GM18861 (cell line): ENCODE measurements around the gene IL3RA.
"Not testable (repeated sequence)": the region's sequence is repeated elsewhere in the genome, so short reads cannot be mapped to it uniquely, and the experiment has no call there.

Source experiments
- ATAC-seq: cut with Tn5 transposase; IDR thresholded peaks from one replicate; pipeline ENCODE4 v1.9.1; 2021; ENCODE audit not compliant: unreplicated experiment

The IL3RA gene

DNA sequence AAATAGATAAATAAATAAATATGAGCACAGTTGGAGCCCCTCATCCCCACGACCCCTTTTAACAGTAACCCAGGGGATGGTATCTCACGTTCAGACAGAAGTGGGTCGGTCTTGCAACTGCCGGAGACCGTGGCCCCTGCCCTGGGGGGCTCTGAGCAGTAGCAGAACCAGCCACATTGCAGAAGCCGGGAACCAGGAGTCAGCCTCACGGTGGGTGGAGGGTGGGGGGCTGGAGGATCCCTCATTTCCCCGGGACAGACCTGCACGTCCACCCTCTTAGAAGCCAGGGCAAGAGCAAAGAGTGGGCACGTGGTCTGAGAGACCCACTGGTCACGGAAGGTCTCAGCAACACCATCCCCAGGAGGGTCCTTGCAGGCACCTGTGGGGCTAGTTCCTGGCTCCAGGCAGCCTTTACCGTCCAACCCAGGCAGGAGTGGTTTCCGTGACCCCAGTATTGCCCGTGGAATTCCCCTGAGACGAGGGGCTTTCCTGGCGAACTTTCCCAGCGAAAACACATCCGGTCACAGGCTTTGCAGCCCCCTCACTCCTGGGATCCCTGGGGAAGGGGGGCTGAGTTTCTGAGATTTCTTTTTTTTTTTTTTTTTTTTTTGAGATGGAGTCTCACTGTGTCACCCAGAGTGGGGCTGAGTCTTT is 8.8 kb upstream of the IL3RA start:
- ATAC-seq, result no peak

GRCh38 chrX:1330605-1331004 is 6.0 kb upstream of the IL3RA start:
- ATAC-seq, result no peak

- not testable (repeated sequence) for ATAC-seq
These were observed 4.2 kb upstream of the IL3RA start for GRCh38 chrX:1332433-1332832.

DNA sequence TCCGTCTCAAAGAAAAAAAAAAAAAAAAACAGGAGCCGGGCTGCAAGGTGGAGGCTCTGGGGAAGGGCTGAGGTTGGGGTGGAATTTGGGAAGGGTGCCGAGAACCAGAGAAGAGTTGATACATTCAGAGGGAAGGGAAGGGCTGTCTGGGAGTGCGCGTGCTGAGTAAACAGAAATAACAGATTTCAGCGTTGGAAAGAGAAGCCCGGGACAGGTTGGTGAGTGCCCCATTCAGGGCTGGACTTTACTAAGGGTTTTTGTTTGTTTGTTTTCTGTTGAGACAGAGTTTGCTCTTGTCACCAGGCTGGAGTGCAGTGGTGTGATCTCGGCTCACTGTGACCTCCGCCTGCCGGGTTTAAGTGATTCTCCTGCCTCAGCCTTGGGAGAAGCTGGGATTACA is 1.7 kb upstream of the IL3RA start:
- no peak for ATAC-seq

DNA sequence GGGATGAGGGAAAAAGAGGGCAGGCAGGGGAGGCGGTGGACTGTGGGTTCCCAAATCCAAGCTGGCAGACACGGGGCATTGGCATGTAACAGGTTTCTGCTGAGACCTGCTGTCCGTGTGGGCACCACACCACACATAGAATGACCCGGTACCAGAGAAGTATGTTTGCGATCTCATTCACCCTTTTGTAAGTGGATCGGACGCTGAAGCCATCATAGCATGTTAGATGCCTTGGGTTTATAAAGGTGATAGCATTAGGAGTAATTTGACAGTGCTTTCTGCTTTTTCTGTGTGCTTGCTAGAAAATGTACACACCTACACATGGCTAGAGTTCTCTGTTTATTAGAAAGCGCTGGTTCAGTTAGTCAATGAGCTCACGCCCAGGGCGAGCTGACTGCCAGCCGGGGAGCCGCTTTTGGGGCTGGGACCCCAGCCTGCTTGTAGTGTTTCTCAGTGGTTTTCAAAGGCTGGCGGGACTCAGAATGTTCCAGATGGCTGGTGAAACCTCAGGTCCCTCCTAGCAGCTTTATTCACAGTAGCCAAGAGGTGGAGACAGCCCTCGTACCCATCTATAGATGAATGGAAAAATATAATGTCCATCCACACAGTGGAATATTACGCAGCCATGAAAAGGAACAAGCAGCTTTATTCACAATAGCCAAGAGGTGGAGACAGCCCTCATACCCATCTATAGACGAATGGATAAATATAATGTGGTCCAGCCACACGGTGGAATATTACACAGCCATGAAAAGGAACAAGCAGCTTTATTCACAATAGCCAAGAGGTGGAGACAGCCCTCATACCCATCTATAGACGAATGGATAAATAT is 579 bp downstream of the IL3RA start:
- peak; percentile 33 for ATAC-seq

DNA sequence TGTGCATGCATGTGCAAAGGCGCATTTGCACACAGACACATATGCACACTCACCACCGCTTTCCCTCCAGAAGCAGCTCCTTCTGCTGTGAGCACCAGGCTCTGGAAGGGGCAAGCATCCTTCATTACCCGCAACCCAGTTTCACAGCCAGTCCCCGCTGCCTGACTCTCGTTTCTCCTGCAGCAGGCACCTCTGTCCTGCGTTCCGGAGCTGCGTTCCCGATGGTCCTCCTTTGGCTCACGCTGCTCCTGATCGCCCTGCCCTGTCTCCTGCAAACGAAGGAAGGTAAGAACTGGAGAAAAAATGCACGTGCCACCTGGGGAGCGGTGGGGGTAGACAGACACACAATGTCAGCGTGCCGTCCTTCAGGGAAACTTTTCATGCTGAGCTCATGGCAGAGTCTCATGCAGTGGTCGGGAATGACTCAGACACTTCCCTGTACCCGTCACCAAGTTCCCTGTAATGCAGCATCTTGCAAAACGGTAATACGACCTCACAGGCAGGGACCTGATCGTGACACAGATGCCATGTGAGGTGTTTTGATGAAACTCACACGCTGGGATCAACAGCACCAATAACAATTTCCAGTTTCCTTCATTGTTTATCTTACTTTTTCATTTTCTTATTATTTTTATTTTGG is 5.1 kb downstream of the IL3RA start:
- no peak for ATAC-seq

GRCh38 chrX:1349606-1350005 is 13.0 kb downstream of the IL3RA start:
- not testable (repeated sequence) for ATAC-seq

DNA sequence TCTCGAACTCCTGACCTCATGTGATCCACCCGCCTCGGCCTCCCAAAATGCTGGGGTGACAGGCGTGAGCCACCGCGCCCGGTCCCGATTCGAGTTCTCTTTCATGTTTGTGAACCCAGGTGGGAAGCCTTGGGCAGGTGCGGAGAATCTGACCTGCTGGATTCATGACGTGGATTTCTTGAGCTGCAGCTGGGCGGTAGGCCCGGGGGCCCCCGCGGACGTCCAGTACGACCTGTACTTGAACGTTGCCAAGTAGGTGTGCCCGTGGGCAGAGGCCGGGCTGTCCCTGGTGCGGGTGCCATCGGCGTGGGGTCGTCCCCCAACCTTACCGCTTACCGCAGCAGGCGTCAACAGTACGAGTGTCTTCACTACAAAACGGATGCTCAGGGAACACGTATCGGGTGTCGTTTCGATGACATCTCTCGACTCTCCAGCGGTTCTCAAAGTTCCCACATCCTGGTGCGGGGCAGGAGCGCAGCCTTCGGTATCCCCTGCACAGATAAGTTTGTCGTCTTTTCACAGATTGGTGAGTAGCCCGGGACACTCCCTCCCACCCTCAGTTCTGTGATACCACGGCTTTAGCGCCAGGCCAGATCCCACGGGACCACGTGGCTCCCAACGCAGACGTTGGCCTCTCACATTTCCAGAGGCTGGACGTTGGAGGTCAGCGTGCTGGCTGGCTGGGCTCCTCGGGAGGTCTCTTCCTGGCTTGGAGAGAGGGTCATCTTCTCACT is 15.6 kb downstream of the IL3RA start:
- no peak for ATAC-seq

DNA sequence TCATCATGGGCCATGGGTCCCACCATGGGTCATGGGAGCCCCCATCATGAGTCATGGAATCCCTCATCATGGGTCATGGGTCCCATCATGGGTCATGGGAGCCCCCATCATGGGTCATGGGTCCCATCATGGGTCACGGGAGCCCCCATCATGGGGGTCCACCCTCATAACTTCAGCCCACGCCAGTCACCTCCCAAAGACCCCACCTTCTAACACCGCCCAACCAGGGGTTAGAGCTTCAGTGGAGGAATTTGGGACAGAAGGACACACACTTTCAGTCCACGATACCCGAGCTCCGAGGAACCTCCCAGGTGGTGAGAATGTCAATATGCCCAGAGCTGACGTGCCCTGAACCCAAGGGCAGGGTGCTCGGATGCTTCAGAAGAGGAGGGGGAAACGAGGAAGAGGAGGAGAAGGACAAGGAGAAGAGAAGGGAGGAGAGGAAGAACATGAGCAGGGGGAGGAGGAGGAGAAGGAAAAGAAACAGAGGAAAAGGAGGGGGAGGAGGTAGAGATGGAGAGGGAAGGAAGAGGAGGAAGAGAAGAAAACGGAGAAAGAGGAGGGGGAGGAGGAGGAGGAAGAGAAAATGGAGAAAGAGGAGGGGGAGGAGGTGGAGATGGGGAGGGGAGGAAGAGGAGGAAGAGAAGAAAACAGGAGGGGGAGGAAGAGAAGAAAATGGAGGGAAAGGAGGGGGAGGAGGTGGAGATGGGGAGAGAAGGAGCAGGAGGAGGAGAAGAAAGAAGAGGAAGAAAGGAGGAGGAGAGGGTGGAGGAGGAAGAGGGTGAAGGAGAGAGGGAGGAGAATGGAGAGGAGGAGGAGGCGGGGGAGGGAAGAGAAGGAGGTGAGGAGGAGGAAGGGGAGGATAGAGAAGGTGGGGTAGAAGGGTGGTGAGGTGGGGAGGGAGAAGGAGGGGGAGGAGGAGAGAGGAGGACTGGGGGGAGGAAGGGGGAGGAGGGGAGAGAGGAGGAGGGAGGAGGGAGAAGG is 17.7 kb downstream of the IL3RA start:
- no peak for ATAC-seq

GRCh38 chrX:1355131-1356046 is 18.8 kb downstream of the IL3RA start:
- ATAC-seq, result no peak

- ATAC-seq, result no peak
These were observed 21.4 kb downstream of the IL3RA start for GRCh38 chrX:1357993-1358392.

GRCh38 chrX:1358793-1359476 is 22.4 kb downstream of the IL3RA start:
- no peak for ATAC-seq

GRCh38 chrX:1359477-1359873 is 22.9 kb downstream of the IL3RA start:
- ATAC-seq, result no peak

- no peak for ATAC-seq
These were observed 23.6 kb downstream of the IL3RA start for GRCh38 chrX:1360171-1360570.

DNA sequence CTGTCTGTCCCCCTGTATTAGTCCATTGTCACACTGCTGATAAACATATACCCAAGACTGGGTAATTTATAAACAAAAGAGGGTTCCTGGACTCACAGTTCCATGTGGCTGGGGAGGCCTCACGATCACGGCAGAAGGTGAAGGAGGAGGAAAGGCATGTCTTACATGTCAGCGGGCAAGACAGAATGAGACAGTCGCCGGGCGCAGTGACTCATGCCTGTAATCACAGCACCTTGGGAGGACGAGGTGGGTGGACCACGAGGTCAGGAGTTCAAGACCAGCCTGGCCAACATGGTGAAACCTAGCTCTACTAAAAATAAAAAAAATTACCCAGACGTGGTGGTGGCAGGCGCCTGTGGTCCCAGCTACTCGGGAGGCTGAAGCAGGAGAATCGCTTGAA is 24.7 kb downstream of the IL3RA start:
- ATAC-seq, result no peak

DNA sequence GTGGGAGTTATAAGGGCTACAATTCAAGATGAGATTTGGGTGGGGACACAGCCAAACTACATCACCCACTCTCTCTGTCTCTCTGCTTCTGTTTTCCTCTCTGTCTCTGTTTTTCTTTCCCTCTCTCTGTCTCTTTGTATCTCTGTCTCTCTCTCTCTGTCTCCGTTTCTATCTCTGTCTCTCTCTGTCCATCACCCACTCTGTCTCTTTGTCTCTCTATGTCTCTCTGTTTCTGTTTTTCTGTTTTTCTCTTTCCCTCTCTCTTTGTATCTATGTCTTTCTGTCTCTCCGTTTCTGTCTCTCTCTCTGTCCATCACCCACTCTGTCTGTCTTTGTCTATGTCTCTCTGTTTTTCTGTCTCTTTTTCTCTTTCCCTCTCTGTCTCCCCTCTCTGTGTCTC is 25.3 kb downstream of the IL3RA start:
- no peak for ATAC-seq

DNA sequence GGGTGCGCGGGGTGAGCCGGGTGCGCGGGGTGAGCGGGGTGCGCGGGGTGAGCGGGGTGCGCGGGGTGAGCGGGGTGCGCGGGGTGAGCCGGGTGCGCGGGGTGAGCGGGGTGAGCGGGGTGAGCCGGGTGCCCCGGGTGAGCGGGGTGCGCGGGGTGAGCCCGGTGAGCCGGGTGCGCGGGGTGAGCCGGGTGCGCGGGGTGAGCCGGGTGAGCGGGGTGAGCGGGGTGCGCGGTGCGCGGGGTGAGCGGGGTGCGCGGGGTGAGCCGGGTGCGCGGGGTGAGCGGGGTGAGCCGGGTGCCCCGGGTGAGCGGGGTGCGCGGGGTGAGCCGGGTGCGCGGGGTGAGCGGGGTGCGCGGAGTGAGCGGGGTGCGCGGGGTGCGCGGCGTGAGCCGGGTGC is 29.8 kb downstream of the IL3RA start:
- ATAC-seq, result not testable (repeated sequence)

DNA sequence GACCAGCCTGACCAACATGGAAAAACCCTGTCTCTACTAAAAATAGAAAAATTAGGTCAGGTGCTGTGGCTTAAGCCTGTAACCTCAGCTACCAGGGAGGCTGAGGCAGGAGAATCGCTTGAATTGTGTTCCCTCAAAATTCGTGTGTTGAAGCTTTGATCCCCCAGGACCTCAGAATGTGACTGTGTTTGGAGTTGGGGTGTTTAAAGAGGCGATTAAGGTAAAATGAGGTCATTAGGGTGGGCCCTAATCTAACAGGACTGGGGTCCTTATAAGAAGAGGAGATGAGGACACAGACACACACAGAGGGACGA is 31.8 kb downstream of the IL3RA start:
- no peak for ATAC-seq

DNA sequence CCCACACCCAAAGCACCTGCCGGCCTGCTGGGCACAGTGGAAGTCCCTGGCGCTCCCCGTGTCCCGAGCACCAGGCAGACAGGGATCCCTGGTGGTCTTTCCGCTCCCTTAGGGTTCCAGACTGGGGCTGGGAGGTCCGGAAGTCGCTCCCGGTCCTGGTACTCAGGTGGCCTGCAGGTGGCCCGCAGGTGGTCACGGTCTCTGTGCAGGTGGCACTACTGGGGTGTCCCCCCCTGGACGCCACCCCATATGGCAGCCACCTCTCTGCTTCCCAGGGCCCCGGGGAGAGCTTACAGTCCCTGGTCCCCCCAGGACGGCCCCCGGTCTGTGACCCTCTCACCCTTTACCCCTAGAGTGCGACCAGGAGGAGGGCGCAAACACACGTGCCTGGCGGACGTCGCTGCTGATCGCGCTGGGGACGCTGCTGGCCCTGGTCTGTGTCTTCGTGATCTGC is 41.7 kb downstream of the IL3RA start:
- no peak for ATAC-seq
